Prostate gland (tissue), 2 donors: Measurements from ENCODE around the gene TAS1R1.

ENCODE experiments used
- POLR2A ChIP-seq: fragments of 450-650 bp; IDR thresholded peaks from one replicate; pipeline ENCODE4 v1.6.1; 2016; ENCODE audit warnings: antibody characterized with exemption, mild to moderate bottlenecking
- POLR2AphosphoS5 ChIP-seq: sonication (generic); formaldehyde crosslinking; IDR thresholded peaks from one replicate; pipeline ENCODE4 v1.6.1; 2017; ENCODE audit warnings: antibody characterized with exemption
- TF ChIP-seq, protein P1 (sequence below), 4 experiments: fragments of 200-600 bp in 2 of 4; fragments of 450-650 bp in 2 of 4; sonication (generic) in 2 of 4; IDR thresholded peaks; 1 replicate in 3 of 4; 2 replicates in 1 of 4; pipeline ENCODE4 v1.5.1; 2016 to 2019; ENCODE audit warnings: antibody characterized with exemption in 4 of 4, mild to moderate bottlenecking in 2 of 4, moderate library complexity in 2 of 4

DNA sequence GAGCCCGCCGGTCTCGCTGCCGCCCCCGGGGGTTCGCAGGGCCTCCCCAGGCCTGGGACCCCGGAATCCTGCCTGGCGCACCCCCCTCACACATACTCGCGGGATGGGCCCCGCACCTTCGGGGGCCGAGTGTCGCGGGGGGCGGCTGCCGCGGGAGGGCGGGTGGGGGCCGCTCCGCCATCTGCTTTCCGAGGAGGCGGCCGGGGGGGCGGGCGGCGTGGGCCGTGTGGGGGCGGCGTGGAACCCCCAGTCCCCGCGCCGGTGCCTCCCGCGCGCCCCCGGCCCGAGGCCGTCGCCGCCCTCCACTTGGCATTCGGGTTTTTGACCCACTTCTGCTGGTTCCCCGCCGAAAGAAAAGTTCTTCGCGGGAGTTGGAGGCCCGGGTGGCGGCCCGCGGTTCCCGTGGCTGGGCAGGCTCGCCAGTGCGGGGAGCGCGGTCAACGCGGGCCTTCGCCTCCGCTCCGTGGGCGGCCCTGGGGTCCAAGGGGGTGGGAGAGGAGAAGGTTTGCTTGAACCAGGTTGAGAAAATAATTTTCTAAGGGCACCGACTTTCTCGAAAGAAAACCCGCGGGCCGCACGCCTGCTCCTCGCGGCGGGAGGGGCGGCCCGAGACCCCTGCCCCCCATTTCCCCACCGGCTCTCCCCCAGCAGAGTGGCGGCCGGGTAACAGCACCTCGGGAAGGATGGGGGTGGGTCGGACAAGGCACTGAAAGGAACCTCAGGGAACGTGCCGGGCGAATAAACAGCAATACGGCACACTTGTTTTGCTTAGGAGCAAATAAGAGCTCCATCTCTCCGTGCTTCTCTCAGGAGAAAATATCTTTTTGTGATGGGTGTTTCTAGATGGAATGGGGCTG, 60.0 kb downstream of the TAS1R1 start:
- no peak for TF ChIP-seq POLR2AphosphoS5
- TF ChIP-seq, protein P1, sequence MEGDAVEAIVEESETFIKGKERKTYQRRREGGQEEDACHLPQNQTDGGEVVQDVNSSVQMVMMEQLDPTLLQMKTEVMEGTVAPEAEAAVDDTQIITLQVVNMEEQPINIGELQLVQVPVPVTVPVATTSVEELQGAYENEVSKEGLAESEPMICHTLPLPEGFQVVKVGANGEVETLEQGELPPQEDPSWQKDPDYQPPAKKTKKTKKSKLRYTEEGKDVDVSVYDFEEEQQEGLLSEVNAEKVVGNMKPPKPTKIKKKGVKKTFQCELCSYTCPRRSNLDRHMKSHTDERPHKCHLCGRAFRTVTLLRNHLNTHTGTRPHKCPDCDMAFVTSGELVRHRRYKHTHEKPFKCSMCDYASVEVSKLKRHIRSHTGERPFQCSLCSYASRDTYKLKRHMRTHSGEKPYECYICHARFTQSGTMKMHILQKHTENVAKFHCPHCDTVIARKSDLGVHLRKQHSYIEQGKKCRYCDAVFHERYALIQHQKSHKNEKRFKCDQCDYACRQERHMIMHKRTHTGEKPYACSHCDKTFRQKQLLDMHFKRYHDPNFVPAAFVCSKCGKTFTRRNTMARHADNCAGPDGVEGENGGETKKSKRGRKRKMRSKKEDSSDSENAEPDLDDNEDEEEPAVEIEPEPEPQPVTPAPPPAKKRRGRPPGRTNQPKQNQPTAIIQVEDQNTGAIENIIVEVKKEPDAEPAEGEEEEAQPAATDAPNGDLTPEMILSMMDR (IDR thresholded peaks at IDR 0.05), result no peak
- TF ChIP-seq POLR2A, result no peak
